HepG2 (cell line): ENCODE results near the gene KDM5A. TPM values are rescaled to one million over a fixed set of nuclear protein-coding genes. Genes with fewer than 3 reads are reported as not detected.

Experiments
- ATAC-seq: fragments of 200-7000 bp; cut with Tn5 transposase; 3 replicates; pipeline ENCODE4 v1.9.1; 2020; ENCODE audit warnings: mild to moderate bottlenecking, moderate library complexity
- BruUV-seq: library from RNA; stranded (reverse); fragments of 400-500 nt; replicated peaks from 2 replicates; lab custom pipeline; 2021; lab: Mats Ljungman, UMichigan
- CTCF ChIA-PET: fragments of 300-600 bp; formaldehyde crosslinking; extraction: SDS; loops from one replicate; lab custom pipeline; 2021; ENCODE audit warnings: low total read pairs, inconsistent platforms, low intra/inter-chr PET ratio; lab: Yijun Ruan, JAX
- POLR2A ChIA-PET: fragments of 350-600 bp; sonication (Branson Sonifier 250); formaldehyde crosslinking; loops from one replicate; lab custom pipeline; 2020; ENCODE audit warnings: antibody characterized with exemption, inconsistent platforms; lab: Yijun Ruan, JAX
- DNase-seq: peaks from one replicate; pipeline ENCODE4 v3.0.0-alpha.2; 2015; ENCODE audit warnings: low spot score
- FAIRE-seq: peaks from 3 replicates; lab custom pipeline; 2011; peaks lifted over from hg19 to GRCh38; lab: Jason Lieb, UNC
- H2AFZ ChIP-seq: one replicate; pipeline ENCODE4 v1.6.1; 2011; ENCODE audit warnings: low read length, inconsistent platforms
- H3K27ac ChIP-seq: fragments of 300-600 bp; 3 replicates; pipeline ENCODE4 v1.8.0; 2011; ENCODE audit warnings: mixed run types, mild to moderate bottlenecking, mixed read lengths, low read length, inconsistent platforms; ENCODE audit not compliant: insufficient read depth; ENCODE audit errors: extremely low read length
- H3K27me3 ChIP-seq, 2 experiments: fragments of 200-600 bp in 1 of 2; 2 replicates in 1 of 2; 3 replicates in 1 of 2; pipeline versions ENCODE4 v1.6.0 to v1.8.0; 2011; ENCODE audit warnings: low read length in 2 of 2, mild to moderate bottlenecking in 2 of 2, moderate library complexity in 2 of 2, inconsistent platforms in 1 of 2; ENCODE audit not compliant: insufficient read depth in 2 of 2, control insufficient read depth in 1 of 2
- H3K36me3 ChIP-seq, 2 experiments: fragments of 200-600 bp in 1 of 2; replicated peaks in 1 of 2; 2 replicates in 1 of 2; 3 replicates in 1 of 2; pipeline versions ENCODE4 v1.5.1 to v1.8.0; 2011; ENCODE audit warnings: low read length in 2 of 2, inconsistent platforms in 1 of 2; ENCODE audit not compliant: insufficient read depth in 2 of 2, control insufficient read depth in 1 of 2
- H3K4me1 ChIP-seq: 2 replicates; pipeline ENCODE4 v1.5.1; 2012; ENCODE audit warnings: low read length, inconsistent platforms; ENCODE audit not compliant: insufficient read depth
- H3K4me2 ChIP-seq: 2 replicates; pipeline ENCODE4 v1.6.0; 2011; ENCODE audit warnings: low read depth, low read length, inconsistent platforms
- H3K4me3 ChIP-seq, 3 experiments: fragments of 200-600 bp in 1 of 3; sonication (generic), shearing (Covaris generic) in 1 of 3; replicated peaks in 1 of 3; 2 replicates each; pipeline ENCODE4 v1.5.1; 2011 to 2016; ENCODE audit warnings: low read length in 3 of 3, inconsistent platforms in 2 of 3, low read depth in 2 of 3, mild to moderate bottlenecking in 2 of 3, control low read depth in 1 of 3, mixed read lengths in 1 of 3; ENCODE audit not compliant: insufficient read depth in 1 of 3
- H3K79me2 ChIP-seq: one replicate; pipeline ENCODE4 v1.6.1; 2011; ENCODE audit warnings: low read length, inconsistent platforms; ENCODE audit not compliant: insufficient read depth
- H3K9ac ChIP-seq: 2 replicates; pipeline ENCODE4 v1.6.0; 2011; ENCODE audit warnings: mild to moderate bottlenecking, low read depth, low read length, inconsistent platforms; ENCODE audit not compliant: insufficient read depth
- H3K9me3 ChIP-seq: 2 replicates; pipeline ENCODE4 v1.5.1; 2012; ENCODE audit warnings: mild to moderate bottlenecking, low read length
- H4K20me1 ChIP-seq: 2 replicates; pipeline ENCODE4 v1.6.0; 2011; ENCODE audit warnings: inconsistent platforms, mild to moderate bottlenecking, low read length, moderate library complexity; ENCODE audit not compliant: insufficient read depth
- AGO1 ChIP-seq: fragments of 200-400 bp; formaldehyde crosslinking; IDR thresholded peaks from 2 replicates; pipeline ENCODE4 v1.6.1; 2017; ENCODE audit warnings: mild to moderate bottlenecking, low read depth, low read length, moderate library complexity; ENCODE audit not compliant: poor library complexity, severe bottlenecking
- BRCA1 ChIP-seq: sonication (generic); formaldehyde crosslinking; IDR thresholded peaks from 2 replicates; pipeline ENCODE4 v1.4.0; 2020; ENCODE audit warnings: missing genetic modification reagents
- MAFK ChIP-seq, 2 experiments: IDR thresholded peaks in 1 of 2; conservative IDR thresholded peaks in 1 of 2; 2 replicates each; pipeline ENCODE4 v1.6.1; 2011; ENCODE audit warnings: improper control_type of control experiment in 2 of 2, low read length in 2 of 2
- MATR3 ChIP-seq: sonication (generic); formaldehyde crosslinking; IDR thresholded peaks from 2 replicates; pipeline ENCODE4 v1.4.0; 2020; ENCODE audit warnings: missing genetic modification reagents
- POGZ ChIP-seq: sonication (generic); formaldehyde crosslinking; IDR thresholded peaks from 2 replicates; pipeline ENCODE4 v1.4.0; 2020; ENCODE audit warnings: mild to moderate bottlenecking, missing genetic modification reagents
- RARG ChIP-seq: sonication (generic); formaldehyde crosslinking; IDR thresholded peaks from 2 replicates; pipeline ENCODE4 v1.4.0; 2020; ENCODE audit warnings: low read depth, mild to moderate bottlenecking, missing genetic modification reagents
- ZNF274 ChIP-seq: sonication (generic); formaldehyde crosslinking; IDR thresholded peaks from 2 replicates; pipeline ENCODE4 v1.5.1; 2020; ENCODE audit warnings: mild to moderate bottlenecking, missing genetic modification reagents
- ZNF441 ChIP-seq: sonication (generic); formaldehyde crosslinking; IDR thresholded peaks from 2 replicates; pipeline ENCODE4 v1.7.0; 2021; ENCODE audit warnings: missing genetic modification reagents, borderline replicate concordance
- ZNF501 ChIP-seq: sonication (generic); formaldehyde crosslinking; IDR thresholded peaks from 2 replicates; pipeline ENCODE4 v1.5.1; 2020; ENCODE audit warnings: mild to moderate bottlenecking, moderate library complexity, missing genetic modification reagents
- ZSCAN9 ChIP-seq: IDR thresholded peaks from 2 replicates; pipeline ENCODE4 v1.6.1; 2016; ENCODE audit warnings: borderline replicate concordance
- WGBS: methylation state at CpG from one replicate; pipeline ENCODE4 v1.1.6; 2017; ENCODE audit warnings: low lambda C conversion rate; 5-methylcytosine and 5-hydroxymethylcytosine counted together
- in situ Hi-C: cut with HindIII; loops from 2 replicates; pipeline ENCODE4 v1.10.0; 2017; ENCODE audit warnings: low pct_unique_long_range_greater_than_20kb; ENCODE audit not compliant: extremely low pct_ligation_motif_present
- intact Hi-C: fragments of 100-400 bp; cut with micrococcal nuclease; formaldehyde crosslinking; loops from one replicate; pipeline ENCODE4 v1.10.0; 2022; ENCODE audit not compliant: unreplicated experiment
- polyA plus RNA-seq, 8 experiments: library from polyadenylated mRNA; depleted of rRNA in 3 of 8; stranded (reverse) in 7 of 8; unstranded in 1 of 8; fragments of >200 nt; fragmentation: Illumina TruSeq in 4 of 8; extraction: Trizol in 4 of 8; gene quantifications; 2 replicates each; pipeline versions ENCODE4 v1.2.1 to v1.2.3, GENCODE V29; 2011 to 2016; ENCODE audit warnings: low read depth in 4 of 8, missing spikeins in 1 of 8, mixed read lengths in 1 of 8; ENCODE audit not compliant: insufficient read depth in 1 of 8
- total RNA-seq, 5 experiments: library from RNA; depleted of rRNA; stranded (reverse); fragments of >200 nt; fragmentation: Illumina TruSeq; extraction: Trizol; gene quantifications; 2 replicates each; pipeline ENCODE4 v1.2.3, GENCODE V29; 2016; ENCODE audit warnings: low read depth in 1 of 5
- TF ChIP-seq, protein P1 (sequence below): sonication (generic); formaldehyde crosslinking; IDR thresholded peaks from 2 replicates; pipeline ENCODE4 v1.4.0; 2020; ENCODE audit warnings: missing genetic modification reagents, borderline replicate concordance
- TF ChIP-seq, protein P2 (sequence below): IDR thresholded peaks from 2 replicates; pipeline ENCODE4 v1.6.1; 2018; ENCODE audit warnings: missing genetic modification reagents

The KDM5A gene
- total and polyA plus RNA-seq, 2 of the 13 experiments (the other 11 are each of a cell fraction or from before 2014, with no cell fraction given): 12.0 to 29.2 TPM

DNA sequence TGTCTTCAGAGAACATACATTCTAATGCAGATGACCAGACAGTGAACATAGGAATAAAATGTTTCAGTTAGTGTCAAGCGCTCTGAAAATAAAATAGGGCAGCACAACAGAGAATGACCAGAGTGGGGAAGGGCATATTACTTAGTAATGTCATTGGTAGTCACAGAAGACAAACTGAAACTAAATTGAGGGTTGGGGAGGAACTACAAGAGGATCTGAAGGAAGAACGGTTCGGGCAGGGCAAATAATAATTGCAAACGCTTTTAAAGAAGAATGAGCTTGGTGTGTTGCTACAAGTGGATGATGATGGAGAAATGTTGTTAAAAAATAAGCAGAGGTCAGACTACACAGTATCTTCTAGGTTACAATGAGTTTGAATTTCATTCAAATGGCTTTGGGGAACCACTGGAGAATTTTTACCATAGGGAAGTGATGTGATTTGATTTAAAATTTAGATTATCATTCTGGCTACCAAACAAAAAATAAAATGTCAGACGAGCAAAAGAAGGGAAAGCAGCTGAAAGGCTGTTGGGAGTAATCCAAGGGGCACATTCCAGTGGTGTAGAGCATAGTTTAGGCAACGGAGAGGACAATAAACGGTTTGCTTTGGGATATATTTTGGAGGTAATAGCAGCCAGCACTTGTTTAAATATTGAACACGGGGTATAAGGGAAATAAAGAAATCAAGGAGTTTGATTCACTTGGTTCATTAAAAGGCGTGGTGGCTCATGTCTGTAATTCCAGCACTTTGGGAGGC, 70.2 kb downstream of the KDM5A start:
- no peak for FAIRE-seq
- H3K9me3 ChIP-seq: no peaks in the 10 kb centered on the region
- no peaks in the 10 kb centered on the region for H3K27me3 ChIP-seq
- POLR2A ChIA-PET: no interaction called here
- H3K27ac ChIP-seq: no peak overlapping the region
- no TSS peak for BruUV-seq
- H2AFZ ChIP-seq: no peak overlapping the region
- no peaks in the 10 kb centered on the region for H3K4me1 ChIP-seq
- WGBS: 94% methylated on average over 9 of the region's 9 CpGs
- intact Hi-C loops: no loop called here
- H3K4me2 ChIP-seq: no peak overlapping the region
- no peak overlapping the region for H3K9ac ChIP-seq
- TF ChIP-seq ZNF441: no peak
- TF ChIP-seq ZNF501: no peak
- TF ChIP-seq ZNF274 (CRISPR knock-in tag): no peak
- TF ChIP-seq BRCA1 (CRISPR knock-in tag): no peak
- TF ChIP-seq, protein P1, sequence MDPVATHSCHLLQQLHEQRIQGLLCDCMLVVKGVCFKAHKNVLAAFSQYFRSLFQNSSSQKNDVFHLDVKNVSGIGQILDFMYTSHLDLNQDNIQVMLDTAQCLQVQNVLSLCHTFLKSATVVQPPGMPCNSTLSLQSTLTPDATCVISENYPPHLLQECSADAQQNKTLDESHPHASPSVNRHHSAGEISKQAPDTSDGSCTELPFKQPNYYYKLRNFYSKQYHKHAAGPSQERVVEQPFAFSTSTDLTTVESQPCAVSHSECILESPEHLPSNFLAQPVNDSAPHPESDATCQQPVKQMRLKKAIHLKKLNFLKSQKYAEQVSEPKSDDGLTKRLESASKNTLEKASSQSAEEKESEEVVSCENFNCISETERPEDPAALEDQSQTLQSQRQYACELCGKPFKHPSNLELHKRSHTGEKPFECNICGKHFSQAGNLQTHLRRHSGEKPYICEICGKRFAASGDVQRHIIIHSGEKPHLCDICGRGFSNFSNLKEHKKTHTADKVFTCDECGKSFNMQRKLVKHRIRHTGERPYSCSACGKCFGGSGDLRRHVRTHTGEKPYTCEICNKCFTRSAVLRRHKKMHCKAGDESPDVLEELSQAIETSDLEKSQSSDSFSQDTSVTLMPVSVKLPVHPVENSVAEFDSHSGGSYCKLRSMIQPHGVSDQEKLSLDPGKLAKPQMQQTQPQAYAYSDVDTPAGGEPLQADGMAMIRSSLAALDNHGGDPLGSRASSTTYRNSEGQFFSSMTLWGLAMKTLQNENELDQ (CRISPR knock-in tag): no peak
- TF ChIP-seq POGZ (CRISPR knock-in tag): no peak
- TF ChIP-seq AGO1: no peak
- TF ChIP-seq MATR3 (CRISPR knock-in tag): no peak
- TF ChIP-seq RARG (CRISPR knock-in tag): no peak
- TF ChIP-seq ZSCAN9: no peak
- no peak for TF ChIP-seq MAFK (conservative IDR thresholded peaks at IDR 0.05 in 1 of 2, IDR thresholded peaks at IDR 0.05 in 1 of 2; ENCODE audit: low read length in 2 of 2)
- TF ChIP-seq, protein P2, sequence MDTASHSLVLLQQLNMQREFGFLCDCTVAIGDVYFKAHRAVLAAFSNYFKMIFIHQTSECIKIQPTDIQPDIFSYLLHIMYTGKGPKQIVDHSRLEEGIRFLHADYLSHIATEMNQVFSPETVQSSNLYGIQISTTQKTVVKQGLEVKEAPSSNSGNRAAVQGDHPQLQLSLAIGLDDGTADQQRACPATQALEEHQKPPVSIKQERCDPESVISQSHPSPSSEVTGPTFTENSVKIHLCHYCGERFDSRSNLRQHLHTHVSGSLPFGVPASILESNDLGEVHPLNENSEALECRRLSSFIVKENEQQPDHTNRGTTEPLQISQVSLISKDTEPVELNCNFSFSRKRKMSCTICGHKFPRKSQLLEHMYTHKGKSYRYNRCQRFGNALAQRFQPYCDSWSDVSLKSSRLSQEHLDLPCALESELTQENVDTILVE (CRISPR knock-in tag): no peak
- TF ChIP-seq, all 625 proteins: peak for 0
- Histone ChIP-seq H3K79me2 (no peaks in the 10 kb centered on the region), H3K4me3 (no peak overlapping the region), H4K20me1 (no peaks in the 10 kb centered on the region), H3K36me3 (peaks cover 23 to 83% of the 10 kb centered on the region in 2 experiments)
- no peak for DNase-seq
- in situ Hi-C loops: no loop called here
- CTCF ChIA-PET: no interaction called here
- ATAC-seq: no peak
